AG08395 (cell line): Measurements from ENCODE around the gene MYPN.
A peak's percentile ranks its signal among the peaks of the same experiment; 100 is the strongest.
"Not testable (repeated sequence)": the region's sequence is repeated elsewhere in the genome, so short reads cannot be mapped to it uniquely, and the experiment has no call there.

Experiments used
- DNase-seq: peaks from one replicate; pipeline ENCODE4 v3.0.0; 2012; ENCODE audit warnings: mixed read lengths, low spot score

Gene MYPN

DNA sequence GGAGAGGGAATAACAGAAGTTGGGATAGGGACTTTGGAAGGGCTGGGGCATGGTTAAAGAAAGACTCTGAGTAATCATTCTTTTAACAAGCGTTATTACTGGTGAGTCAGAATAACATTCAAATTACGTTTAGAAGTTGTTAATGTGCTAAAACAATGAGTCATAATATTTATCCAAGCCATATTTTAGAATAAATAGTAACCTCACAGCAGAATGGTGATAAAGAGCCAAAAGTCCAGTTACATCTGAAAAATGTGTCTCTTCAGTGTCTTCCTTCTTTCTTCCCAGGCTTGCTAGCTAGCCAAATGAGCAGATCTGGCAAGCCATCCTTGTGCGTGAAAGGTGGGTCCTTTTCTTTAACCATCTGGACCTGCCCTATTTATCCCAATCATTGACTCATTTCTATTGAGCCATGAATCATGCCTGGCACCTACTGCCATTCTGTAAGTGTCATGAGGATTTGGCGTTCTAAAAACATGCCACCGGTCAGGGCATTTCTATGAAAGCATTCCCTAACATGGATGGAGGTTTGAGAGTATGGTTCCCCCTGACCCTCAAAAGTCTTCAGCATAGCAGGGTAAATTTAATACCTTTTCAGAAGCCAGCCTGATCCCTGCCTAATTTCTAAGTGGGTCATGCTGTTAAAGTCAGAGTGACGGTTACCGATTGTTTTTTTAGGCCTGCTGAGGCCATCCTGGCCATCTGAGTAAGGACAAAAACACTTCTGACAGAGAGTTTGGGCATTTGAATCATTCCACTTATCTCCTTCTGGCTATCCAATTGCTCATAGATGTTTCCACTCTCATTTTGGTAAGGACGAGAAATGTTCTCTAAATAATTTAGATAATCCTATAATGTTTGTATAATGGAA lies 26.9 kb downstream of the MYPN start:
- DNase-seq: peak; percentile 80

DNA sequence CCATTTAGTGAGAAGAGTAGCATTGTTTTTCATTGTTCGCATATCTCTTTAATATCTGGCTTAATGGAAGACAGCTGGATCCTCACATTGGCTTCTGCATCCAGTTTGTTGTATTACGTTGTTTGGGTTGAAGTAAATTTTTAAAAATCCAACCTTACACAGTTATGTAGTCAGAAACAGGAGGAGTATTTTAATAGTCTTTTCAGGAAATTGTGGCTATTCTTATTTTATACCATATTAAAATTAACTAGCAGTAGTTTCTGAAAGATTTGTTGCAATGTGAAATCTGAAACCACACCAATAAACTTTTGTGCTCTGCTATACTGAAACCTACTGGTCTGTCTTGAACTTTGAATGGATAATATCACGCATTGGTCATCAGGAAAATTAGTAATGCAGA lies 27.9 kb downstream of the MYPN start:
- peak; percentile 22 for DNase-seq

DNA sequence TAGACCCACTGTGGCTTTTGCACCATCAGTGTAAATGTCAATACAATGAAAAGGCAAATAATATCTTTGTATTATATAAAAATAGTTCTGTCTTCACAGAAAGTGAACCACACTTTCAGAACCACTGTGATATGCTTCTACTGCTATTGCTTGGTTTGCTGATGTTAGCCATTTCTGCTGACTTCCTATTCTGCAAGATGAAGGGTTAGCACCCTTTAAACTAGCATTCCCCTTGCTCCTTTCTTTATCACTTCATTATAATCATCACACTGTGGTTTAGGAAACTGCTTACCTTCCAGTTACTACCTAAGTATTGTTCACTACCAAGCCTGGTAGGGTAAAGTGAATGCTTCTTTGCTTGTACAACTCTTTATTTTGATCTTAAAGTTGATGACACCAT lies 29.2 kb downstream of the MYPN start:
- DNase-seq: no peak

DNA sequence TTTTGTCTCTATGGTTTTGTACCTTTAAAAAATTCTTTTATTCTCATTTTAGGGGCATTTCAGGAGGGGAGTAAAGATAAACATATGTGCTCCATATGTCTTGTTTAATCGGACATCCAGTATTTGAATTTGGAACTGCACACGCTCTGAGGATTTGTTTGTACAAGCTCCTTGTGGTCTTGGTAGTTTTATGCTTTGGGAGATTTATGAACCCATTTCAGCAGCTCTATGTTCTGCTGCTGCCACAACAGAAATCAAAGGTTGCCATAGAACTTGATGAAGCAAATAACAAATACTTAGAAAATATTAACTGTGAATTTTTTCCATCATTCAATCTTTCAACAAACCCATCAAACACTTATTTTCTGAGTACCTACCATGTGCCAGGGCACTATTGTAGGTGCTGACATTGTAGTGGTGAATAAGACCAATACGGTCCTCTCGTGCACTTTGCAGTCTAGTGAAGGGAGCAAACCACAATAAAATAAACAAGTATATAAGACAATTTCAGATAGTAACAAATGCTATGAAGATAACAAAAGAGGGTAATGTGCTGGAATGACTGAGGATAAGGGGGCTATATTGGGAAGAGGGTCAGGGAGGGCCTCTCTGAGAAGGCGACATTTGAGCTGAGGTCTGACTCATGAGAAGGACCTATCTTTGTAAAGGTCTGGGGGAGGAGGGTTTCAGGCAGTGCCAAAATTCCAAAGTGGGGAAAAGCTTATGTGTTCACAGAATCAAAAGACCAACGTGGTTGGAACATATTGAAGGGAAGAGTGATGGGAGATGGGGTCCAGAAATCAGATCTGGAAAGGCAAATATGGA lies 30.4 kb downstream of the MYPN start:
- DNase-seq: no peak

DNA sequence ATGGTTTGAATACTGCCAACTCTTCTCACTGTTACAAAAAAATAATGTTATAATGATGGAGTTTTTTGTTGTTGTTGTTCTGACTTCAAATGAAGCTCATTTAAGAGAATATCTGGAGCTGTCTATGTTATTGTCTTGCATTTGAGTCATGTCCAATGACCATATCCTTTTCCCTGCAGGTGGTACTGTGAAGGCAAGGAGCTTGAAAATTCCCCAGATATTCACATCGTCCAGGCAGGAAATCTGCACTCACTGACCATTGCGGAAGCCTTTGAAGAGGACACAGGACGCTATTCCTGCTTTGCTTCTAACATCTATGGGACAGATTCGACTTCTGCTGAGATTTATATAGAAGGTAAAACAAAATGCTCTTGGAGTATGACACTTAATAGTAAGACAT lies 33.5 kb downstream of the MYPN start:
- DNase-seq: no peak

DNA sequence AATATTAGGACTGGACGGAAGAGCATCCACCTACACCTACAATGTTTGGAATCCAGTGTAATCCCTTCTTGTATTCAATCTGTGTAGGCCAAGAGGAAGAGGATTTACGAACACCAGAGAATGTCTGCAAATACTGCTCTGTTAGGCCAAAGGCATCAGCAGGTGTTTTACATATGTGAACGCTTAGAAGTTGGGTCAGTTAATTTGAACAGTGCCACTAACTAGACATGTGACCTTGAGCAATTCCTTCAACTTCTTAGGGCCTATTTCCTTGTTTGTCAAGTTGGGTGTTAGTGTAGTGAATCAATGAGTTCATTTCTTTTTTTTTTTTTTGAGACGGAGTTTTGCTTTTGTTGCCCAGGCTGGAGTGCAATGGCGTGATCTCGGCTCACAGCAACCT lies 35.4 kb downstream of the MYPN start:
- no peak for DNase-seq

DNA sequence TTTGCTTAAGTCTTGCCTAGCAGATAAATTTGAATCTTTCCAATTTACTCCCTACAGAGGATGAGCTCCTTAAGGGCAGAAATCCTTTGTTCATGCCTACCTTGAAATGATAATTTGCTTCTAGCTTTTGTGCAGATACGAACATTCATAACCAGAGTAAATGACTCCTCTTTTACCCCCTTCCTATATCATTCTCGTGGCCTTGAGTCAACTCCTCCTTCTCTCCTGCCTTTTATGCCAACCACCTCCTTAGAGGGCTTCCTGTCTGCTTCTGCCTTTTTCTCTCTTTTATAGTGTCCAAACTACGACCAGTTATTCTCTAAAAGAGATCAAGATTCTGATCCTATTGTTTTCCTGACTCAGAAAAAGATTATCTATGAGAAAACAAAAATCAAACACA lies 36.4 kb downstream of the MYPN start:
- DNase-seq: no peak

DNA sequence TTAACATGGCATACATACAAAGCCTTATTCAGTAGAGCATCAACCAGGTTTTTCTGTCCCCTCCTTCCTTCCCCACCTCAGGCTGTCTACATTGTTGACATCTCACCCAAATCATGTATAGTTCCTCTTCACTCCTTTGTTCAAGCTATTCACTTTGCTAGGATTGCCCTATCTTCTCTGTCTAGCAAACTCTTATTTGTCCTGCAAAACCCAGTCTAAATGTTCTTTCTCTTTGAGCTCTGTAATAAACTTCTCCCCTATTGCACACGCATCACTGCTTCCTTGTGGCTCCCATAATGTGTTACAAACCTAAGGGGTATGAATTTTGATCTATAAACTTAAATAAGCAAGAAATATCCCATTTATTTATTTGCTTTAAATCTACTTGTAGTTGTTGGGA lies 36.8 kb downstream of the MYPN start:
- DNase-seq: no peak

DNA sequence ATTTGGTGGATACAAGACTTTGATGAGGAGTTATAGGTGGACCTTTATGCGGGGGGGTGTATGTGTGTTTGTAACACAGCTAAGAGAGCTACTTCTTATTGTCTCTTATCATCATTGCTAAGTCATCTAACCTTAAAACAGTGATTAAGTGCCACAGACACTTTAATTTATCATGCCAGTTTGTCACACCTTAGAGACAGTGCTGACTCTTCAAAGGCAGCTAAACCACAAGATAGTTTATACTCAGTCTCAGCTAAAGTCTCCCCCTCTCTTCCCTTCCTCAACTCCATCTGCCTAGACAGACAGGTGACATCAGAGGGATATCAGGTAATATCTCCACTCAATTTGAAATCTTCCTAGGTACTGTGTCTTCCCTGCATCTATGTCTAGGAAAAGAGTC lies 42.2 kb downstream of the MYPN start:
- no peak for DNase-seq

DNA sequence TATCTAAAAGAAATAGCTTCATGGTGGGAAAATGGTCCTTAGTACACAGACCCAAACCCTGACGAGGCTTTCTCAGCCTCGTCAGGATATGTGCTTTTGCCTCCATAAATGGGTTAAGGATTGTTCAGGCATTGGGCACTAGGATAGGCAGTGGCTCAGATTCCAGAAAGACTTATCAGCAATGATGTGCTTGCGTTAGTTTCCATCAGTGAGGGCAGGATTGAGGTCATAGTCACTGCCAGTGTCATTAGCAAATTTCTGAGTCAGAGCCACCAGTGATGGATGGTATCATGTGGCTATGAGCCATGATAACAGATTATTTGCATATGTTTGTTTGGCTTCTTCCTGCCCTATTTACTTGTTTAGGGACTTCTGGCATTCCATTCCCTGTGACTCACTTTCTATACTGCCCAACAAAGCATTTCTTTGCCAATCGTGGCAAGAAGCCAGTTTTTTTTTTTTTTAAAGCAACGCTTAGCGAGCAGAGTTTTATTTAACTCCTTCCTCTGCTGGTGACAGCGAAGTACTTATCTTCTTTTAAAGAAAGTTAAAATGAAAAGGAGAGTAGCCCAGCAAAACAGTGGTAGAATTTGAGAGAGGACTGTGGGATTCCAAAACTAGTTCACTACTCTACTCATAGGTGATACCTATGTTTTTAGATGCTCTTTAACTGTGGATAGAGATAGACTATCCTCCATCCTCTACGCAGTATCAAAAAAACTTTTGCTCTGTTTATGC lies 44.4 kb downstream of the MYPN start:
- DNase-seq: peak; percentile 93

DNA sequence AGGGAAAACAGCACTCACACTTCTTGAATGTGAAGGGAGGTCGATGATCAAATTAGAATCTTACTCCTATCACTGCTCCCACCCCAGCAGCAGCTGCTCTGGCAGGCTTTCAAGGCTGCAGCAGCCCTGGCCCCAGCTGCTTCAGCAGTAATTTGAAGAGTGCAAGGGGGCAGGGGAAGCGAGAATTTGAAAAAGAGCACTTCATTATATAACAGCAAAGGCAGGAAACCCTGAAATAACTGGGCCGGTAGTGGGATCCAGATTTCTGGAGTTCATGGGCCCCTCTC lies 44.9 kb downstream of the MYPN start:
- peak; percentile 33 for DNase-seq

DNA sequence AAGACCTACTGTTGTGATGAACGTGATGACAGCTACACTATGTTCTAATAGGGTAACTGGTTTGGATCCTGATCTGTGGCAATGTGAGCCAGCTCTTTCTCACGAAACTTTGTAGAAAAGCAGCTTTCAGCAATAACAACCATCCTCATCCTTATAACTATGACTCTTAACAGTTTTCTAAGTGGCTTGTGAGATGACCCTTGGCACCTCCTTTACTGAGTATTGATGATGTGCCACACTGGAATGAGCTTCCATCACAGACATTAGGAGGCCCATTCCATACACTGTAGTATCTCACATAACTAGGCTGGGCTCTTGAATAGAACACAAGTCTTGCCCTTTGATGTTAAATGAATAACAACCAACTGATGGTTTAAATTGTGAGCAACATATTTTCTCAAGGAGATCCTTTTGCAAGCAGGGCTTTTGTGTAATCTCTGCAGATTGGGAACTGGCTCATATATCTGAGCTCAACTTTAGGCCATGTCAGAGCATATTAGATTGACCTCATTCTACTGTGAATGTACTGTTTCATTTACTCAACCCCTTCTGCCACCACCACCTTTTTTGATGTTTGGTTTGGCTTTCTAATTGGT lies 46.4 kb downstream of the MYPN start:
- no peak for DNase-seq

DNA sequence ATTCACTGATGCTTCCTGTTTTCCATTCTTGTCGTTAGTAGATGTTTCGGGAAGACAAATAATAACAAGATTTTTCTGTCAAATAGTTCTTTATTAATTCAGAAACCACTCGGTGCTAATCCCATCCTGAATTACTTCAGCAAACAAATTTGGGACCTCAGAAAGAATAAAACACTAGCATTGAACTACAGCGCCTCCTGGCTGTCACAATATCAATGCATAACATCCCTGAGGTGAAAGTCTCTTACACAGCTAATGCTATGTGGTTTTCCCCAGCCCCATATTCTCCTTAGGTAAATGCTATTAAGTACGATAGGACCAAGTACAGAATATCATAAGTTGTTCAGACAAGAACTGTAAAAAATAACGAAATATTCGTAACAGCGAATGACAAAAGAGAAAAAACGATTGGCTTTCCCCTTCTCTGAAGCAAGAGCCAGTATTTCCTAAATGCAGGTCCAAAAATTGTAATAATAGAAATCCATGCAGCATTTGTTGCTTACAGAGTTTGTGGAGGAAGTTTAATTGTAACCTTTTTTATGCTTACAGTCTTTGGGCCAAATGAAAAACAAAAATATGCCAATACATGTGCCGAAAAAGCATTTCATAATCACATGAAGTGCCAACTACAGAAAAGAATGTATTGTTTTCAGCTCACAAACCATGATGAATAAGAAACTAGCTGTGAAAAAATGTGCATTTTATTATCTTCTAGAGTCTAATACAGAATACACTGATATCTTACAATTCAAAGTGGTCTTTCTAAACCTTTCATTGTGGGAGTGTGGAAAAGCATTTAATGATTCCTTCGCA lies 47.3 kb downstream of the MYPN start:
- peak; percentile 37 for DNase-seq

DNA sequence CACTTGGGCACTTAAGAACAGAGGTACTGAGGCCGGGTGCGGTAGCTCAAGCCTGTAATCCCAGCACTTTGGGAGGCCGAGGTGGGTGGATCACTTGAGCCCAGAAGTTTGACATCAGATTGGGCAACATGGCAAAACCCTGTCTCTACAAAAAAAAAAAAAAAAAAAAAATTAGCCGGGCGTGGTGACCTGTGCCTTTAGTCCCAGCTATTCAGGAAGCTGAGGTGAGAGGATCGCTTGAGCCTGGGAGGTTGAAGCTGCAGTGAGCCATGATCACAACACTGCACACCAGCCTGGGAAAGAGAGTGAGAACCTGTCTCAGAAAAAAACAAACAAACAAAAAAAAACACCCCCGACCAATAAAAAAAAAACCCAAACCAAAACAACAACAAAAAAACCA lies 48.2 kb downstream of the MYPN start:
- not testable (repeated sequence) for DNase-seq

DNA sequence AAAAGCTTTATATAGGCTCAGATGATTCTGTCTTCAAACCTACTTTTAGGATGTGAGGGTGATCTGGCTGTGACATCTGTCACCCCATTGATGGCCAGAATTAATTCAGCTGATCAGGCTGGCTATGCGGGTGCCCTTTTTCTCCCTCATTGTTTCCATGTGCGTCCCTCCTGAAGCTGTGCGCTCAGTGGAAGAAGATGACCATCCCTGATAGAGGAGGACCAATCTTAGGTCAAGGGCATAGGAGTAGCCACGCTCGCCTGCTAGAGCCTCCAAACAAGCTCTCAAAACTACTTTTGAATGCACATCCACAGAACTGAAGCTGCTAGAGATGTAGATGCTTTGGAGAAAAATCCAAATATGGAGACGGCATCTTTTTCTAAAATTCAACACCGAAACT lies 48.7 kb downstream of the MYPN start:
- no peak for DNase-seq

DNA sequence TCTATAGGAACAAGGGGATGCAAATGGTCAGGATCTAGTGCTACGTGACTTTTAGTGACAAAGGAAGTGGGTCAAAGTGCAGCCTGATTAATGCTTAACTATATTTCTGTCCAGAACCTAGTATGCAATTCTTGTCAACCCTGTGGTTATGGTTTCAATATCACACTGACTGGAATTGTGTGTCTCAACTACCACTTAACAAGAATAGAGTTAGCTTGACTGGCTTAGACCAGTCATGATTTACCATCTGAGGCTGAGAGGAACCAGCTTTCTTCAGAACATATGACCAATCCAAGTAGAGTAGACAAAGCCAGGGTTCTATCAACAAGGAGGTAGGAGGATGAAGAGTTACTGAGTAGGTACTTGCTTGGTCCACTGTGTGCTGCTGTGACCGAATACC lies 54.4 kb downstream of the MYPN start:
- DNase-seq: no peak

DNA sequence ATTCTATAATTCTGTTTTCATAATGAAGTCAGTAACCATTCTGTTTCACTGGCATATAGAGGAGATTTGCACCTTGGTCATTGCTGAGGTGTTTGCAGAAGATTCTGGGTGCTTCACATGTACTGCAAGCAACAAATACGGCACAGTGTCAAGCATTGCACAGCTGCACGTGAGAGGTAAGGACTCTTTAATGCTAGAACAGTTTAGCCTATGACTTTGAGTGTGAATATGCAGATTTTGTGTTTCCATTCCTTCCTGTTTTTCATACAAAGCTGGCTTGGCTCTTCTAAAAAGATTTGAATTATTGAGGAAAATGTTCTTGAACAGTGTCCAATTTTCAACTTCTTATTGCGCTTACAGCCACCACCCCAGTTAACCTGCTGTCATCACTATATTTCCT lies 56.4 kb downstream of the MYPN start:
- DNase-seq: no peak

DNA sequence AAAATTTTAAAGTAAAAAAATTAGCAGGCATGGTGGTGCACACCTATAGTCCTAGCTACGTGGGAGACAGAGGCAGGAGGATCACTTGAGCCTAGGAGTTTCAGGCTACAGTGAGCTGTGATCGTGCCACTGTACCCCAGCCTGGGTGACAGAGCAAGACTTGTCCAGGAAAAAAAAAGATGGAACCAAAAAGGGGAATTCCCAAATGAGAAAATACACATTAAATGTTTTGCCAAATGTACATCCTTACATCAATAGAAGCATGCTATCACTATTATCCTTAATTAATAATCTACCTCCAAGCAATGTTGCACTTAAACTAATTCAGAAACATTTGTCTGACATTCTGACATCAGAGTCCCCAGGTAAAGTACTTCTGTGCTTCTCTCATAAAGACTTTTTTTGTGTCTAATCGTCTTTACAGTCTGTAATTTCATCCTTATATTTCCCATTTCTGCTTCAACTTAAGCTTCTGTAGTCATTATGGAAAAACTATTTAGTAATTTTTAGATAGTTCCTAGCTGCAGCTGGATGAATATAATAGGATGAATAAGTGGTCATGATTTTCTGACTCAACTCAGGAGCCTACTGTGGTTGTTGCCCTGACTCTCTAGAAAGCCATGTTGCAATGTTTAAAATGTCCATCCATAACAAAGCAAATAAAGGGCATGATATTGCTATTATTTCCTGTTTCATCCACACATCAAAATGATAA lies 57.7 kb downstream of the MYPN start:
- peak; percentile 17 for DNase-seq

DNA sequence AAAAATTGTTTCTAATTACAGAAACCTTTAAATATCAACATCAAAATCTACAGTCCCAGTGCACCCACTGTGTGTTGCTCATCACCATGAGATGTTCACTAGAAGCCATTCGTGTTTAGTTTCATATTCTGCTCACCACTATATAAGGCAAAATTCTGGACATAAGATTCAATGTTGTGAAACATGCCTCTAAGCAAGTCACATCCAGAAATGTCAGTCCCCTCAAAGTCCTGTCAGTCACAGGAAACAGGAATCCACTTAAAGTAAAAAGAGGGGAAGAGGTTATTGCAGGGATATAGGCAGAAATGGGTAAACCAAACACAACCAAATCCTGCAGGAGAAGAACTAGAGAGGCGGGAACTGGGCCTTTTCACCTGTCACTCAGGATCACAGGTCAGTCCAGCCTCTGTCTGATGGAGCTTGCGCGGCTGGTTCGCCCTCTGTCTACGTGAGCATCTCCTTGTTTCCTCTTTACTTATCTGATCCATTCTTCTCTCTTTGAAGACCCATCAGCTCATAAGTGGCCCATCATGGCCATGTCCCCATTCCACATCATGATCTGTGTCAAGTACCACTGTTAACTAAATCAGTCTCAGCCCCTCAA lies 58.4 kb downstream of the MYPN start:
- DNase-seq: no peak

DNA sequence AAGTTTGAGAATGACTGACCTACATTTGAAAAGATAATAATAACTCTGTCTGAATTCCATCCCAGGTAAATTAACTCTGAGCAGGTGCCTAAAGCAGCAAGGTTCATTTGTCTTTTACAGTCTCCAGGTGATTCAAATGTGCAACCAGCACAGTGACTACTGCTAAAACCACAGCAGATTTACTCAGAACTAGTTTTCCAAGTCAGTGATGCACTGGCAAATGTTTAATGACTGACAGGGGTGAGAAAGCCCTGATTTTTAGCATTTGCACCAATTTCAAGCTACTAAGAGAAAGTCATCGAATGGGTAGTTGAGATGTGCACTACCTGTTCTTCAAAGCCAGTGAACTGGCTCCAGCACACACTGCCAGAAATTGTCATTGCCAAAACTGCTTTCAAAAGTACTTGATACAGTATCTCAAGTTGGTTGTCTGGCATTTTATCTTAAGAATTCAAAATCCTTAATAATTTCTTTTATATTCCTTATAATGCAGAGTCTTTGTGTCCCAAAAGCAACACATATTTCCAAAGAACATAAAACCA lies 62.3 kb downstream of the MYPN start:
- DNase-seq: no peak
